HG03045 (cell line): ENCODE results near the gene C1QL1.

Experiments used
- ATAC-seq: cut with Tn5 transposase; IDR thresholded peaks from one replicate; pipeline ENCODE4 v1.9.1; 2021; ENCODE audit warnings: mild to moderate bottlenecking, moderate library complexity; ENCODE audit not compliant: unreplicated experiment

Gene C1QL1

DNA sequence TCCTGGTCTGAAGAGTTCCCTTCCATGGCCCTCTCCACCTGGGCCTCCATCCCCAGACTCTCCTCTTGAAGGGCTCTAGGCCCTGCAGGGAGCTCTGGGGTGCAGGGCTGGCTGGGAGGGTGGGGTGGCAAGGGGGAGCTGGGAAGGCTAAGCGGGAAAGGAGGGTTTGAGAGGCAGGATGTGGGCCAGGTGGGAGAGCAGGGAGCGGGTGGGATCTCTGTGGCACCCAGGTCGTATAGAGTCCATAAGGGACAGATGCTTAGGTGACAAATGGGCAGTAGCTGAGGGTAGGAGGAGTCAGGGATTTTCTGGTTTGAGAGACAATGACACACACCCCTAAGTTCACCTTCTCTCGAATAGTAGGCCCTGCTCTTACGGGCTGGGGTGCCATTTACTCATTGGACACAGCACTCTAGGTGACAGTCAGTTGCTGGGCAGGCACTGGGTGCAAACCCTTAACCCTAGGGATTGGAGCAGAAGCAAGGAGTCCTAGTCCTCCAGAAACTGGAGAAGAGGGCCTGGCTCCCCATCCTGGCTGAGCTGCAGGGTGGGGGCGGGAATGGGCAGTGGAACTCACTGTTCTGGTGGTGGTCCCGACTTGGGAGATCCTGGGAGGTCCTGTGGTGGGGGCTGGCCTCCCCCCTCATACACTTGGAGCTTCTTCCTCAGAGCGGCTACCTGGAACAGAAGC lies 35.9 kb downstream of the C1QL1 start:
- no peak for ATAC-seq

- ATAC-seq, result no peak
Observed at GRCh38 chr17:44931376-44931775, 36.7 kb downstream of the C1QL1 start.

- no peak for ATAC-seq
Observed at GRCh38 chr17:44930667-44931066, 37.4 kb downstream of the C1QL1 start.

DNA sequence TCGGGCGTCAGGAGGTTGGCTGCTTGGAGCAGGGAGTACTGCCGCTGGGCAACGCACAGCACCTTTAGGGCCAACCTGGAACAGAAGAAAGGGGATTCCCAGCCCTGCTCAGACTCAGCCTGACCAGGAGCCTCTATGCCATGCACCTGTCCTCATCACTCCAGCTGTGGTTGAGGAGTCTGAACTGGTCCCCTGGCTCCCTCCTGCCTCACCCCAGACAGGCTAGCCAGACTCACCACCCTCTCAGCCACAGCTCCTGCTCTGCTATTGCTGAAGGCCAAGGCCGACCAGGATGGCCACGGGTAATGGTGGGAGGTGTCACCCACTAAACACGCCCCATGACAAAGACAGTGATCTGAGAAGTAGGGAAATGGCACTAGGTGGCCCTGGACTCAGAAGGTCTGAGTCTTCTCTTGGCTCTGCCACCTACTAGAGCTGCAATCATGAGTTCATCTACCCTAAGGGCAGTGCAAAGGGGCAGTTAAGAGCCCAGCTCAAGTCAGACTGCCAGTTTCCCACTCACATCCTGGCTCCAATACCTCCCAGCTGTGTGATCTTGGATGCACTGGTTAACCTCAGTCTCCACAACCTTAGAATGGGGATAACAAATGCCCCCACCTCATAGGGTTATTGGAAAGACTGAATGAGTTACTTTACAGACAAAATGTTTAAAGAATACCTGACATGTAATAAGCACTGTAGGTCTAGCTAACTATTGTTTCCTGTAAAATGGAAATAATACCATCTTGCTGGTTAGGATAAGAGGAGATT lies 39.0 kb downstream of the C1QL1 start:
- ATAC-seq, result no peak

- ATAC-seq, result no peak
Observed at GRCh38 chr17:44928136-44928535, 40.0 kb downstream of the C1QL1 start.

DNA sequence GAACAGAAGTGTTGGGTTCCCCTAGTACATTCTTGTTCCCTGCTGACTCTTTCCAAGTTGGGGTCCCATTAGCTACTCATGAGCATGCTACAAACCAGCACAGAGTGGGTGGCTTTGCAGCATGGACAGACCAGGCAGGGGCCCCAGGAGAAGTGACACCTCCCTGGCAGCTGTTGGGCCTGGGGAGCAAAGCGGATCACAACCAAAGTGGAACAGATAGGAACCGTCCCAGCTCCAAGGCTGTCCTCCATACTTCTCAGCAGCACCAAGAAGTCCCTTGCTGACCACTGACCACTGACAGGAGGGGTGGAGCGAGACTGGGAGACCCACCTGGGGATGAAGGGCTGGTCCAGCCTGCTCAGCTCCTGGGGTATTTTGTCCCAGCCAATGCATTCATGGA lies 40.4 kb downstream of the C1QL1 start:
- ATAC-seq, result no peak

DNA sequence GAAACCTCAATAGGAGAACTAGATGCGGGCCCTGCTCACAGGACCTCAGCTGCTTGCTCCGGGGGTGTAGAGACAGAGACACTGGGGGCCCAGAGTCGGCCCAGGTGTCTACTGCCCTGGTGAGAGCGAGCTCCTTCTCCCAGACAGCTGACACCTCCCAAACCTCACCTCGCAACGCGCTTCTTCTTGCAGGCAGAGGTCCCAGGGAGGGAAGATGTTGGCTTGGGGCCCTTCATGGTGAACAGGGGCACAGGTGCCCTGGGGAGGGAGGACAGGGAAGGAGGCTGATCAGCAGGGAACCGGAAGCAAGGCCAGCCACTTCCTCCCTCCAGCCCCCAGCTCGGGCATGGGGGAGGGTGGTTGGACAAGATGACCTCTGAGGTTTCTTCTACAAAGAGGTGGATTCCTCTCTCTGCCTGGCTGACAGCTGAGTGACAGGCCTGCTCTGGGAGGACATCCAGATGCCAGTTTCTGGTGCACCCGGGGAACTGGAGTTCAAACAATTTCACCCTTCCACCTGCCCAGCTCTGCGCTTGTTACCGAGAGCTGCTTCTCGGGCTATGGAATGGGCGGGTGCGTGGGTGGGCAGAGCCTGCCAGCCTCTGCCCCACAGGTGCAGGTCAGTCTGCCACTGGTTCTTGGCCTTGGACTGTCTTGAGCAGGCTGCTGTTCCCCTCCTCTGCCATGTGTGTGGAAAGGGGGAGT lies 41.1 kb downstream of the C1QL1 start:
- no peak for ATAC-seq

GRCh38 chr17:44925731-44926697 lies 42.1 kb downstream of the C1QL1 start:
- ATAC-seq, result no peak

- ATAC-seq, result no peak
Observed at GRCh38 chr17:44924107-44924544, 44.0 kb downstream of the C1QL1 start.

DNA sequence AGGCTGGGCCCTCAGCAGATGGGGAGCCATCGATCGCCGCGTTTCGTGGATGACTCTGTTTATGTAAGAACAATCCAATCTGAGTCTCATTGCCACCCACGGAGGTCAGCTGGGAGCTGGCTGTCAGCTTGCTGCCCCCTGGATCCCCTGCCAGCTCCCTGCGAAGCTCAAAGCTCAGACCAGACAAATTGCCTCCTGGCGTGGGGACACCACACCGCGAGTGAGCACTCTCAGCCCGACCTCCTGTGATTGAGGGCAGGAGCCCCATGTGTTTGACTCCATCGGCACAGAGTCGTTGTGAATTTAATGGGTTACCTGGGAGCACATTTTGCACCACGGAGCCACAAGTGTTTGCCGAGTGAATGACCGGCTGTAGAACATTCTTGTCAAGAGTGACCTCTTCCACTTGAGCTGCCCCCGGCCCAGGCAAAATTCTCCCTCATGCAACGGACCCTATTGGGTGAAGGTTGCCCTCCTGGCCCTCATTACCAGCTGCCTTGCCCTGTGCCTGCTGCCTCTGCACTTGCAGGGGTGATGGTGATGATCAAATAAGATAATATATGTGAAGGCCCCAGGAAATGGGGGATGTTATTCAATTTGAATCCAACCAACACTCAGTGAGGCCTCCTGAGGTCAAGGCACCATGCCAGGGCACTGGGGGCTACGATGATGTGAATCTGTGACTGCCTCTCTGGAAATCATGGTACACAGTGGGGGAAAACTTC lies 45.2 kb downstream of the C1QL1 start:
- no peak for ATAC-seq

DNA sequence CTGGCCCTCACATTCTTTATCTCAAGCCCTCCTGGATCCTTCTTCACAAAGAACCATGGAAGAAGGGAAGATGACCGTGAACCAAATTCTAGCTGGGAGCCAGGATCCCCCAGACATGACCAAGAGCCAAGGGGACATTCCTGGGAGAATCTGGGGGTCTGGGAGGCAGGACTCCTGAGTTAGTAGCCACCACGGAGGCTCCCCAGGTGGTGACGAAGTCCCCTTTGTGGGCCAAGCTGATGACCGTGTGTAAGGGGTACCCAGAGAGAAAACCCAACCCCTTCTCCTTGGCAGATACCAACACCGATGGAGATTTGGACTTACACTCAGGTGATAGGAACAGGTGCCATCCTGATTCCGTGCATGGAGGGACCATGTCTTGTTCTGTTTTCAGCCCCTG lies 46.0 kb downstream of the C1QL1 start:
- no peak for ATAC-seq

DNA sequence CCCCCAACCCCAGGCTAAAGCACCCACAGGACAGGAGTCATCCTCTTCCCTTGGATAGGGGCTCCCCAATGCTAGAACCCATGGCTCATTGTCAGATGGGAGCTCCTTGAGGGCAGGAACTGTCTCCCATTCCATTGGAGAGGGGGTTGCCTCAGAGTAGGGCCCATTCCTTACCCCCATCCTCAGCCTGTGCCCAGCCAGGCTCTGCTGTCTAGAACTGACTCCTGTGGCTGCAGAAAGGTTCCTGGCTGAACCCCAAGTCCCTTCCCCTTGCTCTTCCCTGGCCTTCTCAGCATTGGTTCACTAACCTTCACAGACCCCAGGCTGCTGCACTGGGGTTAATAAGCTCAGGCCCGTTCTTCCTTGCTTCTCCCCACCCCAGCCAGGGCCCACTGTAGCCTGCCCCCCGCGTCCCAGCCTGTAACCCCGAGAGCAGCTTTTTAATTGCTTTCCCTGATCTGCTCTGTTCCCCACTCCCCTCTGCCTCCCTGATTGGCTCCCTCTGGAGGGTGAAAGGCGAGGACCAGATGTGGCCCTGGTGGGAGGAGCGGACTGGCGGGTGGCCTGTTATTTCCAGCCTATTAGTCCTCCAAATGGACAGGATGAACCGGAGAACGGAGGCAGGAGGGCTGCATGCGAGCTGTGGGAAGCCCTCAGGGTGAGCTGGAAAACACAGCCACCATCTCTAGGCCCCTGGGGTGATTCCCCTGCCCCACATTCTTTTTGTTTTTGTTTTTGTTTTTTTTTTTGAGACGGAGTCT lies 46.8 kb downstream of the C1QL1 start:
- ATAC-seq, result no peak

DNA sequence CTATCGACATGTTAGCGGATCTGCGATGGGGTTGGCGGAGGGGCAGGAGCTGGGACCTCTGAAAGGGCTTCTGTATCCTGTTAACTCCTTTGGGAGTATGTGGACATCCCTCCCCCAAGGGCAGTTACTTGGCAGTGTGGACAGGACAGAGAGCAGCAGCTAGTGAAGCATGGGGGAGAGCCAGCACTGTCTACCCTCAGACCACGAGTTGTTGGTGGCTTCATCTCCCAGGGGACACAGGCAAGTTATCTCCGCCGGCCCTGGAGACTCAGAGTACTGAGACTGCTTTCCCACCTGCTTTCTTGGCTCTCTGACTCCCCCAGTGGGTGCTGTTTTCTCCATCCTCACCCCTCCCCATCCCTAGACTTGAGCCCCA lies 47.5 kb downstream of the C1QL1 start:
- ATAC-seq, result no peak

DNA sequence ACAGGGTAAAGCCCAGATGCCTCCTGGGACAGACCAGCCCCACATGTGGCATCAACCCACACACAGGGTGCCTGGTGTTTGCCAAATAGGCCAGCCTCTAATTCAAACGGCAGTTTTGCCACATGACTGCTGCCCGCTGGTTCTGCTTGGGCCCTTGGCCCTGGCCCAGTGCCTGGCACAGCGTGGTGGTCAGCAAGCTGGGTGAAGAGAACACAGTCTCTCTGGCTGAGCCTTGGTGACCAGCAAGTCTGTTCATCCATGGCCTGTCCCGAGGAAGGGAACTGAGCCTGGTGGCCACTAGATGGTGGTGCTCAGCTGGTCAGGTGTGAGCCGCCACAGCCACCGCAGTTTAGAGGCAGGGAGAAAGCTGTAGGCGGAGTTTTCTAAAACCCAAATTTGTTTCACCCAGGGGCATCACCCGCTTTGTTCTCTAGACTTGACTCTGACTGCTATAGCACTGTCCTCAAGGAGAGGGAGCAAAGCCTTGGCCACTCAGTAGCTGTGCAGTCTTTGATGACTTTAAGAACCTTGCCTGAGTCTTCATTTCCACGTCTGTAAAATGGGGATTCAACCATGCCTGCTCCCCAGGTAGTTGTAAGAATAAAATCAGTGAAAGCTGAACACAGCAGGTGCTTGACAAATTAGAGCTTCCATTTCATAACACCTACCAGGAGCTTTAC lies 48.1 kb downstream of the C1QL1 start:
- ATAC-seq, result peak; percentile 72

GRCh38 chr17:44919411-44919810 lies 48.7 kb downstream of the C1QL1 start:
- no peak for ATAC-seq

GRCh38 chr17:44918006-44918405 lies 50.1 kb downstream of the C1QL1 start:
- ATAC-seq, result no peak

- ATAC-seq, result no peak
Observed at GRCh38 chr17:44917456-44917855, 50.6 kb downstream of the C1QL1 start.

- no peak for ATAC-seq
Observed at GRCh38 chr17:44916781-44917241, 51.3 kb downstream of the C1QL1 start.
